HepG2 (cell line): ENCODE results near the gene PXT1. TPM values are rescaled to one million over a fixed set of nuclear protein-coding genes. Genes with fewer than 3 reads are reported as not detected.
A peak's percentile ranks its signal among the peaks of the same experiment; 100 is the strongest.

ENCODE experiments used
- ATAC-seq: fragments of 200-7000 bp; cut with Tn5 transposase; 3 replicates; pipeline ENCODE4 v1.9.1; 2020; ENCODE audit warnings: mild to moderate bottlenecking, moderate library complexity
- Bru-seq: library from RNA; stranded (reverse); fragments of 400-500 nt; gene quantifications from one replicate; lab custom pipeline; 2021; lab: Mats Ljungman, UMichigan
- BruChase-seq, 2 experiments: library from RNA; stranded (reverse); fragments of 400-500 nt; gene quantifications; one replicate each; lab custom pipeline; 2021; lab: Mats Ljungman, UMichigan
- BruUV-seq: library from RNA; stranded (reverse); fragments of 400-500 nt; replicated peaks from 2 replicates; lab custom pipeline; 2021; lab: Mats Ljungman, UMichigan
- CTCF ChIA-PET: fragments of 300-600 bp; formaldehyde crosslinking; extraction: SDS; loops from one replicate; lab custom pipeline; 2021; ENCODE audit warnings: low total read pairs, inconsistent platforms, low intra/inter-chr PET ratio; lab: Yijun Ruan, JAX
- POLR2A ChIA-PET: fragments of 350-600 bp; sonication (Branson Sonifier 250); formaldehyde crosslinking; loops from one replicate; lab custom pipeline; 2020; ENCODE audit warnings: antibody characterized with exemption, inconsistent platforms; lab: Yijun Ruan, JAX
- DNase-seq: peaks from one replicate; pipeline ENCODE4 v3.0.0-alpha.2; 2015; ENCODE audit warnings: low spot score
- FAIRE-seq: peaks from 3 replicates; lab custom pipeline; 2011; peaks lifted over from hg19 to GRCh38; lab: Jason Lieb, UNC
- H2AFZ ChIP-seq: one replicate; pipeline ENCODE4 v1.6.1; 2011; ENCODE audit warnings: low read length, inconsistent platforms
- H3K27ac ChIP-seq: fragments of 300-600 bp; 3 replicates; pipeline ENCODE4 v1.8.0; 2011; ENCODE audit warnings: mixed run types, mild to moderate bottlenecking, mixed read lengths, low read length, inconsistent platforms; ENCODE audit not compliant: insufficient read depth; ENCODE audit errors: extremely low read length
- H3K27me3 ChIP-seq, 2 experiments: fragments of 200-600 bp in 1 of 2; 2 replicates in 1 of 2; 3 replicates in 1 of 2; pipeline versions ENCODE4 v1.6.0 to v1.8.0; 2011; ENCODE audit warnings: low read length in 2 of 2, mild to moderate bottlenecking in 2 of 2, moderate library complexity in 2 of 2, inconsistent platforms in 1 of 2; ENCODE audit not compliant: insufficient read depth in 2 of 2, control insufficient read depth in 1 of 2
- H3K36me3 ChIP-seq, 2 experiments: fragments of 200-600 bp in 1 of 2; replicated peaks in 1 of 2; 2 replicates in 1 of 2; 3 replicates in 1 of 2; pipeline versions ENCODE4 v1.5.1 to v1.8.0; 2011; ENCODE audit warnings: low read length in 2 of 2, inconsistent platforms in 1 of 2; ENCODE audit not compliant: insufficient read depth in 2 of 2, control insufficient read depth in 1 of 2
- H3K4me1 ChIP-seq: 2 replicates; pipeline ENCODE4 v1.5.1; 2012; ENCODE audit warnings: low read length, inconsistent platforms; ENCODE audit not compliant: insufficient read depth
- H3K4me2 ChIP-seq: 2 replicates; pipeline ENCODE4 v1.6.0; 2011; ENCODE audit warnings: low read depth, low read length, inconsistent platforms
- H3K4me3 ChIP-seq, 3 experiments: fragments of 200-600 bp in 1 of 3; sonication (generic), shearing (Covaris generic) in 1 of 3; replicated peaks in 1 of 3; 2 replicates each; pipeline ENCODE4 v1.5.1; 2011 to 2016; ENCODE audit warnings: low read length in 3 of 3, inconsistent platforms in 2 of 3, low read depth in 2 of 3, mild to moderate bottlenecking in 2 of 3, control low read depth in 1 of 3, mixed read lengths in 1 of 3; ENCODE audit not compliant: insufficient read depth in 1 of 3
- H3K79me2 ChIP-seq: one replicate; pipeline ENCODE4 v1.6.1; 2011; ENCODE audit warnings: low read length, inconsistent platforms; ENCODE audit not compliant: insufficient read depth
- H3K9ac ChIP-seq: 2 replicates; pipeline ENCODE4 v1.6.0; 2011; ENCODE audit warnings: mild to moderate bottlenecking, low read depth, low read length, inconsistent platforms; ENCODE audit not compliant: insufficient read depth
- H3K9me3 ChIP-seq: 2 replicates; pipeline ENCODE4 v1.5.1; 2012; ENCODE audit warnings: mild to moderate bottlenecking, low read length
- H4K20me1 ChIP-seq: 2 replicates; pipeline ENCODE4 v1.6.0; 2011; ENCODE audit warnings: inconsistent platforms, mild to moderate bottlenecking, low read length, moderate library complexity; ENCODE audit not compliant: insufficient read depth
- DNMT1 ChIP-seq: sonication (generic); formaldehyde crosslinking; IDR thresholded peaks from 2 replicates; pipeline ENCODE4 v1.5.1; 2020; ENCODE audit warnings: mild to moderate bottlenecking, missing genetic modification reagents
- FIP1L1 ChIP-seq: fragments of 200-400 bp; formaldehyde crosslinking; IDR thresholded peaks from 2 replicates; pipeline ENCODE4 v1.6.1; 2018; ENCODE audit warnings: low read depth, mild to moderate bottlenecking, low read length, moderate library complexity, borderline replicate concordance; ENCODE audit not compliant: insufficient read depth
- GMEB1 ChIP-seq: sonication (generic); formaldehyde crosslinking; IDR thresholded peaks from 2 replicates; pipeline ENCODE4 v1.5.1; 2020; ENCODE audit warnings: missing genetic modification reagents, mild to moderate bottlenecking, borderline replicate concordance
- JUNB ChIP-seq: sonication (generic); formaldehyde crosslinking; IDR thresholded peaks from 2 replicates; pipeline ENCODE4 v1.8.0; 2022; ENCODE audit warnings: missing genetic modification reagents, mild to moderate bottlenecking, borderline replicate concordance
- KDM2A ChIP-seq: sonication (generic); formaldehyde crosslinking; IDR thresholded peaks from 2 replicates; pipeline ENCODE4 v1.4.0; 2020; ENCODE audit warnings: low read depth, missing genetic modification reagents, borderline replicate concordance
- MAFG ChIP-seq: sonication (generic); formaldehyde crosslinking; IDR thresholded peaks from 2 replicates; pipeline ENCODE4 v1.5.1; 2020; ENCODE audit warnings: mild to moderate bottlenecking, missing genetic modification reagents
- NR2F1 ChIP-seq, 2 experiments: fragments of 450-650 bp in 1 of 2; formaldehyde crosslinking in 1 of 2; IDR thresholded peaks; 2 replicates each; pipeline versions ENCODE4 v1.5.0 to v1.6.1; 2016 to 2020; ENCODE audit warnings: mild to moderate bottlenecking in 1 of 2, missing compliant biosample characterization in 1 of 2, missing genetic modification reagents in 1 of 2, moderate library complexity in 1 of 2
- POGK ChIP-seq: sonication (generic); formaldehyde crosslinking; conservative IDR thresholded peaks from 2 replicates; pipeline ENCODE4 v1.8.0; 2022; ENCODE audit warnings: mild to moderate bottlenecking, moderate library complexity, missing genetic modification reagents
- TGIF2 ChIP-seq: IDR thresholded peaks from 2 replicates; pipeline ENCODE4 v1.6.1; 2016; ENCODE audit warnings: control low read depth, missing compliant biosample characterization
- TRIM24 ChIP-seq: sonication (generic); formaldehyde crosslinking; IDR thresholded peaks from 2 replicates; pipeline ENCODE4 v1.8.0; 2022; ENCODE audit warnings: mild to moderate bottlenecking, missing genetic modification reagents
- ZNF337 ChIP-seq: sonication (generic); formaldehyde crosslinking; IDR thresholded peaks from 2 replicates; pipeline ENCODE4 v1.5.1; 2020; ENCODE audit warnings: missing genetic modification reagents, low read depth, mild to moderate bottlenecking, borderline replicate concordance
- ZNF781 ChIP-seq: sonication (generic); formaldehyde crosslinking; IDR thresholded peaks from 2 replicates; pipeline ENCODE4 v1.5.1; 2020; ENCODE audit warnings: borderline replicate concordance, mild to moderate bottlenecking, missing genetic modification reagents; ENCODE audit errors: not compliant biosample characterization
- WGBS: methylation state at CpG from one replicate; pipeline ENCODE4 v1.1.6; 2017; ENCODE audit warnings: low lambda C conversion rate; 5-methylcytosine and 5-hydroxymethylcytosine counted together
- in situ Hi-C: cut with HindIII; loops from 2 replicates; pipeline ENCODE4 v1.10.0; 2017; ENCODE audit warnings: low pct_unique_long_range_greater_than_20kb; ENCODE audit not compliant: extremely low pct_ligation_motif_present
- intact Hi-C: fragments of 100-400 bp; cut with micrococcal nuclease; formaldehyde crosslinking; loops from one replicate; pipeline ENCODE4 v1.10.0; 2022; ENCODE audit not compliant: unreplicated experiment
- long read RNA-seq, 2 experiments: library from RNA in 1 of 2; library from polyadenylated mRNA in 1 of 2; stranded (forward) in 1 of 2; unstranded in 1 of 2; transcript quantifications; one replicate each; pipeline ENCODE4 v2.0.0, GENCODE V29; 2019 to 2022
- polyA minus RNA-seq, 3 experiments: library from RNA; depleted of rRNA, polyadenylated mRNA; stranded (reverse); fragments of >200 nt; gene quantifications; 2 replicates each; pipeline ENCODE4 v1.2.3, GENCODE V29; 2011; ENCODE audit warnings: low replicate concordance in 1 of 3
- polyA plus RNA-seq, 8 experiments: library from polyadenylated mRNA; depleted of rRNA in 3 of 8; stranded (reverse) in 7 of 8; unstranded in 1 of 8; fragments of >200 nt; fragmentation: Illumina TruSeq in 4 of 8; extraction: Trizol in 4 of 8; gene quantifications; 2 replicates each; pipeline versions ENCODE4 v1.2.1 to v1.2.3, GENCODE V29; 2011 to 2016; ENCODE audit warnings: low read depth in 4 of 8, missing spikeins in 1 of 8, mixed read lengths in 1 of 8; ENCODE audit not compliant: insufficient read depth in 1 of 8
- total RNA-seq, 5 experiments: library from RNA; depleted of rRNA; stranded (reverse); fragments of >200 nt; fragmentation: Illumina TruSeq; extraction: Trizol; gene quantifications; 2 replicates each; pipeline ENCODE4 v1.2.3, GENCODE V29; 2016; ENCODE audit warnings: low read depth in 1 of 5

Gene PXT1
- not detected in 2 replicates for total RNA-seq (2016; rRNA removed; fragmentation: Illumina TruSeq; extraction: Trizol)
- 0.79 and 0.91 TPM in 2 replicates for total RNA-seq (2016; cell fraction: cytosol; rRNA removed; fragmentation: Illumina TruSeq; extraction: Trizol; ENCODE audit: low read depth)
- total RNA-seq (2016; cell fraction: insoluble cytoplasmic fraction; rRNA removed; fragmentation: Illumina TruSeq; extraction: Trizol), result 0.04 TPM in 1 of 2 replicates, not detected in the other
- total RNA-seq (2016; cell fraction: membrane; rRNA removed; fragmentation: Illumina TruSeq; extraction: Trizol), result 0.28 and 0.40 TPM in 2 replicates
- 0.16 and 0.19 TPM in 2 replicates for total RNA-seq (2016; cell fraction: nucleus; rRNA removed; fragmentation: Illumina TruSeq; extraction: Trizol)
- polyA plus RNA-seq (2011; rRNA removed), result 0.04 TPM in 1 of 2 replicates, not detected in the other
- polyA plus RNA-seq (2011; cell fraction: cytosol; rRNA removed), result 0.04 and 0.08 TPM in 2 replicates
- polyA plus RNA-seq (2011; cell fraction: nucleus; rRNA removed), result not detected in 2 replicates
- not detected in 2 replicates for polyA plus RNA-seq (2012)
- polyA plus RNA-seq (2016; cell fraction: cytosol; fragmentation: Illumina TruSeq; extraction: Trizol; ENCODE audit: low read depth), result not detected in 2 replicates
- polyA plus RNA-seq (2016; cell fraction: insoluble cytoplasmic fraction; fragmentation: Illumina TruSeq; extraction: Trizol; ENCODE audit: low read depth), result not detected in 2 replicates
- polyA plus RNA-seq (2016; cell fraction: membrane; fragmentation: Illumina TruSeq; extraction: Trizol; ENCODE audit: low read depth), result not detected in 2 replicates
- not detected in 2 replicates for polyA plus RNA-seq (2016; cell fraction: nucleus; fragmentation: Illumina TruSeq; extraction: Trizol; ENCODE audit: insufficient read depth, low read depth)
- polyA minus RNA-seq (2011; rRNA and poly(A)+ RNA removed; ENCODE audit: low replicate concordance), result 0.20 and 0.21 TPM in 2 replicates
- polyA minus RNA-seq (2011; cell fraction: cytosol; rRNA and poly(A)+ RNA removed), result not detected in 2 replicates
- polyA minus RNA-seq (2011; cell fraction: nucleus; rRNA and poly(A)+ RNA removed), result 0.25 and 0.26 TPM in 2 replicates
- percentile 18 among the genes with signal in this experiment for Bru-seq, nascent RNA
- BruChase-seq, experiment 1, labeled RNA remaining after a 6-hour chase, result percentile 13 among the genes with signal in this experiment
- percentile 17 among the genes with signal in this experiment for BruChase-seq, experiment 2, labeled RNA remaining after a 2-hour chase
- long read RNA-seq, experiment 1, result 0 reads
- long read RNA-seq, experiment 2, result 0 reads

GRCh38 chr6:36442671-36443470 lies at the start of gene PXT1, which contains the start of gene KCTD20:
Gene PXT1, minus strand, starts transcription at chr6:36442854. Its CDS starts 16,772 bp downstream, at chr6:36426082.
Gene KCTD20, plus strand, starts transcription at chr6:36443000. Its CDS starts 27,098 bp downstream, at chr6:36470098.
- under 1% methylated on average over 40 of the region's 91 CpGs for WGBS
- Histone ChIP-seq H3K9ac (peak within 1 kb of the TSS; percentile 87), H3K27me3 (no peaks in the 10 kb centered on the region; a peak in 1 of 5 replicates), H2AFZ (peak within 1 kb of the TSS; percentile 64), H3K4me2 (peak within 1 kb of the TSS; percentile 90), H3K9me3 (no peaks in the 10 kb centered on the region), H4K20me1 (no peaks in the 10 kb centered on the region; the same call in 1 of the 2 replicates), H3K4me3 (peak within 1 kb of the TSS; percentile 78 to 93 (median 93)), H3K36me3 (no peaks in the 10 kb centered on the region; a peak in 1 of 5 replicates), H3K27ac (peak within 1 kb of the TSS; percentile 94), H3K79me2 (peaks cover 46% of the 10 kb centered on the region), H3K4me1 (peaks cover 51% of the 10 kb centered on the region)
- no TSS peak for BruUV-seq
- ATAC-seq (peak; percentile 90), FAIRE-seq (no peak), DNase-seq (peak; percentile 86)
- in situ Hi-C loops (loop anchor here (5.0 kb wide), 1 partner anchor 154 kb away; no protein-coding TSS in a partner anchor), intact Hi-C loops (loop anchor here (5.0 kb wide), 1 partner anchor 104 kb away; the partner anchor contains the start of gene STK38)
- ChIA-PET POLR2A (interaction anchor here (0.9 to 1.7 kb wide), 4 partner anchors 17 to 150 kb away, joined by 4 to 23 read pairs (median 4); no protein-coding TSS in a partner anchor), CTCF (interaction anchor here (3.3 kb wide), 1 partner anchor 19 kb away, joined by 13 read pairs; no protein-coding TSS in a partner anchor)
- TF ChIP-seq FIP1L1, result no peak
- 0 out of 2 replicates have a peak, but pooled peaks have one; percentile 55 for TF ChIP-seq ZNF337 (CRISPR knock-in tag)
- no peak for TF ChIP-seq MAFG
- peak; percentile 84 for TF ChIP-seq POGK (CRISPR knock-in tag)
- peak; percentile 82 for TF ChIP-seq GMEB1 (CRISPR knock-in tag)
- TF ChIP-seq ZNF781, result no peak
- no peak for TF ChIP-seq JUNB (CRISPR knock-in tag)
- peak; percentile 59; the same call in 1 of the 2 replicates for TF ChIP-seq DNMT1 (CRISPR knock-in tag)
- TF ChIP-seq TRIM24 (CRISPR knock-in tag), result no peak
- TF ChIP-seq KDM2A (CRISPR knock-in tag), result peak; percentile 93
- peak; percentile 84; the same call in 1 of the 2 replicates for TF ChIP-seq TGIF2
- 0 out of 4 replicates have a peak, but pooled peaks of 1 of the 2 experiments have one; percentile 19 for TF ChIP-seq NR2F1 (CRISPR knock-in tag; IDR thresholded peaks at IDR 0.05)
